ENCODE measurements around the gene NPAS3.

Gene NPAS3

GRCh38 chr14:33271891-33272290 lies 333.2 kb downstream of the NPAS3 start:
- DNase-seq = no peak

GRCh38 chr14:33273978-33274377 lies 335.3 kb downstream of the NPAS3 start:
- no peak for DNase-seq

GRCh38 chr14:33275879-33276278 lies 337.2 kb downstream of the NPAS3 start:
- DNase-seq = no peak

GRCh38 chr14:33279865-33280264 lies 341.2 kb downstream of the NPAS3 start:
- no peak for DNase-seq

GRCh38 chr14:33280646-33281045 lies 342.0 kb downstream of the NPAS3 start:
- DNase-seq = no peak

- DNase-seq = no peak
These were observed 343.9 kb downstream of the NPAS3 start for GRCh38 chr14:33282331-33283230.

GRCh38 chr14:33285902-33286700 lies 347.4 kb downstream of the NPAS3 start:
- no peak for DNase-seq

- no peak for DNase-seq
These were observed 348.5 kb downstream of the NPAS3 start for GRCh38 chr14:33287189-33287588.

- no peak for DNase-seq
These were observed 352.0 kb downstream of the NPAS3 start for GRCh38 chr14:33290641-33291040.

GRCh38 chr14:33291529-33292104 lies 352.9 kb downstream of the NPAS3 start:
- no peak for DNase-seq

GRCh38 chr14:33294419-33294818 lies 355.7 kb downstream of the NPAS3 start:
- no peak for DNase-seq

GRCh38 chr14:33297565-33297964 lies 358.9 kb downstream of the NPAS3 start:
- no peak for DNase-seq

GRCh38 chr14:33307691-33308251 lies 369.1 kb downstream of the NPAS3 start:
- no peak for DNase-seq

GRCh38 chr14:33309106-33309505 lies 370.4 kb downstream of the NPAS3 start:
- DNase-seq = no peak

GRCh38 chr14:33315217-33315616 lies 376.5 kb downstream of the NPAS3 start:
- no peak for DNase-seq

GRCh38 chr14:33315721-33316120 lies 377.0 kb downstream of the NPAS3 start:
- no peak for DNase-seq

GRCh38 chr14:33317675-33318074 lies 379.0 kb downstream of the NPAS3 start:
- no peak for DNase-seq

GRCh38 chr14:33323979-33324378 lies 385.3 kb downstream of the NPAS3 start:
- no peak for DNase-seq

GRCh38 chr14:33331176-33331949 lies 392.7 kb downstream of the NPAS3 start:
- no peak for DNase-seq

- no peak for DNase-seq
These were observed 393.8 kb downstream of the NPAS3 start for GRCh38 chr14:33332497-33332896.

- DNase-seq = peak in 1 of 3 donors; percentile 19
These were observed 396.7 kb downstream of the NPAS3 start for GRCh38 chr14:33335366-33335765.

- no peak for DNase-seq
These were observed 403.8 kb downstream of the NPAS3 start for GRCh38 chr14:33342299-33342974.
